Lower leg skin (tissue), 4 donors: ENCODE data around the gene SAAL1. TPM values are rescaled to one million over a fixed set of nuclear protein-coding genes. Genes with fewer than 3 reads are reported as not detected.
"Not testable (repeated sequence)": the region's sequence is repeated elsewhere in the genome, so short reads cannot be mapped to it uniquely, and the experiment has no call there.

Experiments
- DNase-seq, 2 donors: peaks; one replicate each; pipeline ENCODE4 v3.0.0-alpha.2; 2019; ENCODE audit warnings: low spot score in 2 of 2
- H3K4me3 ChIP-seq: fragments of 200-600 bp; sonication (generic); 2 replicates; pipeline ENCODE4 v1.5.1; 2017; ENCODE audit warnings: mild to moderate bottlenecking, low read depth; ENCODE audit not compliant: poor library complexity, severe bottlenecking
- CTCF ChIP-seq, 3 donors: fragments of 450-650 bp; IDR thresholded peaks; one replicate each; pipeline ENCODE4 v1.5.1; 2016; ENCODE audit warnings: antibody characterized with exemption in 3 of 3, mild to moderate bottlenecking in 3 of 3, moderate library complexity in 2 of 3
- POLR2A ChIP-seq, 2 donors: fragments of 450-650 bp; IDR thresholded peaks; one replicate each; pipeline ENCODE4 v1.6.1; 2016 to 2017; ENCODE audit warnings: antibody characterized with exemption in 2 of 2, mild to moderate bottlenecking in 1 of 2, moderate library complexity in 1 of 2
- WGBS, 2 donors: methylation state at CpG; one replicate each; pipeline ENCODE4 v1.1.5; 2018; 5-methylcytosine and 5-hydroxymethylcytosine counted together
- intact Hi-C: fragments of 100-400 bp; cut with DNase I; formaldehyde crosslinking; loops from one replicate; pipeline ENCODE4 v1.15.0; 2023; ENCODE audit warnings: low total_unique reads
- total RNA-seq, 4 donors: library from RNA; depleted of rRNA; stranded (reverse); fragments of >200 nt; gene quantifications; one replicate each; pipeline ENCODE4 v1.1.0, GENCODE V29; 2016

The SAAL1 gene
- total RNA-seq, 4 donors from 2014 or later: 7.2 to 13.7 (median 11.5) TPM

- H3K4me3 ChIP-seq: no peak overlapping the region
- TF ChIP-seq CTCF (IDR thresholded peaks at IDR 0.05): no peak
- TF ChIP-seq POLR2A (IDR thresholded peaks at IDR 0.05): no peak
- 95 to 100% methylated on average over 2 of the region's 2 CpGs for WGBS, 2 donors
- no peak for DNase-seq
- intact Hi-C loops: no loop called here
Observed at GRCh38 chr11:18140145-18140544, 34.3 kb upstream of the SAAL1 start.

DNA sequence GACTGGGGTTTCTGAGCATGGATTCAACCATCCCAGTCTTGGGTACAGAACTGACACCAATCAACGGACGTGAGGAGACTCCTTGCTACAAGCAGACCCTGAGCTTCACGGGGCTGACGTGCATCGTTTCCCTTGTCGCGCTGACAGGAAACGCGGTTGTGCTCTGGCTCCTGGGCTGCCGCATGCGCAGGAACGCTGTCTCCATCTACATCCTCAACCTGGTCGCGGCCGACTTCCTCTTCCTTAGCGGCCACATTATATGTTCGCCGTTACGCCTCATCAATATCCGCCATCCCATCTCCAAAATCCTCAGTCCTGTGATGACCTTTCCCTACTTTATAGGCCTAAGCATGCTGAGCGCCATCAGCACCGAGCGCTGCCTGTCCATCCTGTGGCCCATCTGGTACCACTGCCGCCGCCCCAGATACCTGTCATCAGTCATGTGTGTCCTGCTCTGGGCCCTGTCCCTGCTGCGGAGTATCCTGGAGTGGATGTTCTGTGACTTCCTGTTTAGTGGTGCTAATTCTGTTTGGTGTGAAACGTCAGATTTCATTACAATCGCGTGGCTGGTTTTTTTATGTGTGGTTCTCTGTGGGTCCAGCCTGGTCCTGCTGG is 31.4 kb upstream of the SAAL1 start:
- intact Hi-C loops: no loop called here
- H3K4me3 ChIP-seq: no peak overlapping the region
- TF ChIP-seq POLR2A (IDR thresholded peaks at IDR 0.05): no peak
- TF ChIP-seq CTCF (IDR thresholded peaks at IDR 0.05): no peak
- no peak for DNase-seq
- WGBS, 2 donors: 92 to 95% methylated on average over 29 of the region's 29 CpGs

- no peak for DNase-seq
- no peak overlapping the region for H3K4me3 ChIP-seq
- intact Hi-C loops: no loop called here
- no peak for TF ChIP-seq POLR2A (IDR thresholded peaks at IDR 0.05)
- TF ChIP-seq CTCF (IDR thresholded peaks at IDR 0.05): no peak
- 37 to 44% methylated on average over 2 of the region's 2 CpGs for WGBS, 2 donors
Observed at GRCh38 chr11:18135308-18135707, 29.4 kb upstream of the SAAL1 start.

GRCh38 chr11:18132341-18132740 is 26.5 kb upstream of the SAAL1 start, which contains the start of gene MRGPRX3:
Gene MRGPRX3, plus strand, starts transcription at chr11:18132571. Its CDS starts 4,632 bp downstream, at chr11:18137203.
- no peak for DNase-seq
- intact Hi-C loops: no loop called here

DNA sequence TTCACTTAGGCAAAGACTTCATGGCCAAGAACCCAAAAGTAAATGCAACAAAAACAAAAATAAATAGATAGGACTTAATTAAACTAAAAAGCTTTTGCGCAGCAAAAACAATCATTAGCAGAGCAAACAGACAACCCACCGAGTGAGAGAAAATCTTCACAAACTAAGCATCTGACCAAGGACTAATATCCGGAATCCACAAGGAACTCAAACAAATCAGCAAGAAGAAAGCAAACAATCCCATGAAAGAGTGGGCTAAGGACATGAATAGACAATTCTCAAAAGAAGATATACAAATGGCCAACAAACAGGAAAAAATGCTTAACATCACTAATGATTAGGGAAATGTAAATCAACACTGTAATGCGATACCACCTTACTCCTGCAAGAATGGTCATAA is 25.2 kb upstream of the SAAL1 start:
- intact Hi-C loops, DNase-seq: not testable (repeated sequence)
- 91 to 93% methylated on average over 4 of the region's 4 CpGs for WGBS, 2 donors

More at GRCh38 chr11:18132341-18132740, 26.5 kb upstream of the SAAL1 start, which contains the start of gene MRGPRX3:
- WGBS, 2 donors: 49 to 50% methylated on average over 3 of the region's 3 CpGs
- no peak within 1 kb of the TSS for H3K4me3 ChIP-seq
- TF ChIP-seq CTCF (IDR thresholded peaks at IDR 0.05) (no peak), POLR2A (IDR thresholded peaks at IDR 0.05) (no peak)

GRCh38 chr11:18121331-18121828 is 15.5 kb upstream of the SAAL1 start:
- 61 to 69% methylated on average over 14 to 17 of the region's 20 CpGs for WGBS, 2 donors
- DNase-seq, H3K4me3 ChIP-seq, intact Hi-C loops: not testable (repeated sequence)

More for the DNA sequence above, 25.2 kb upstream of the SAAL1 start:
- not testable (repeated sequence) for H3K4me3 ChIP-seq
